ENCODE results near the gene FSD1L.

Gene FSD1L

DNA sequence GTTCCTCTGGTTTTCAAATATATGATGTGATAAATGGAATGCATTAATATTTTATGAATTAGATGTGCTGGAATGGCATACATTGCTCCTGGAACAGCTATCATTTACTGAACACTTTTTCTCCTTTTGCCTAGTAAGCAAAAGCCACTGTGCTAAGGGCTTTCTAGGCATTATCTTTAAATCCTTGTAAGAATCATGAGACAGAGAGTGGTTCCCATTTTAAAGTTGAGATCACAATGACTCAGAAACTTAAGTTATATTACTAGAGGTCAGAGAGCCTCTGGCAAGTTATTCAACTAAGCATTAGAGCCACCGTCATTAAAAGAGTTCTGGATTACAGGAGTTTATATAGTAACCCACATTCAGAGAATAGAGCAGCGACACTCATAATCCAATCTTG, 26.7 kb upstream of the FSD1L start:
- TF ChIP-seq, protein P1, sequence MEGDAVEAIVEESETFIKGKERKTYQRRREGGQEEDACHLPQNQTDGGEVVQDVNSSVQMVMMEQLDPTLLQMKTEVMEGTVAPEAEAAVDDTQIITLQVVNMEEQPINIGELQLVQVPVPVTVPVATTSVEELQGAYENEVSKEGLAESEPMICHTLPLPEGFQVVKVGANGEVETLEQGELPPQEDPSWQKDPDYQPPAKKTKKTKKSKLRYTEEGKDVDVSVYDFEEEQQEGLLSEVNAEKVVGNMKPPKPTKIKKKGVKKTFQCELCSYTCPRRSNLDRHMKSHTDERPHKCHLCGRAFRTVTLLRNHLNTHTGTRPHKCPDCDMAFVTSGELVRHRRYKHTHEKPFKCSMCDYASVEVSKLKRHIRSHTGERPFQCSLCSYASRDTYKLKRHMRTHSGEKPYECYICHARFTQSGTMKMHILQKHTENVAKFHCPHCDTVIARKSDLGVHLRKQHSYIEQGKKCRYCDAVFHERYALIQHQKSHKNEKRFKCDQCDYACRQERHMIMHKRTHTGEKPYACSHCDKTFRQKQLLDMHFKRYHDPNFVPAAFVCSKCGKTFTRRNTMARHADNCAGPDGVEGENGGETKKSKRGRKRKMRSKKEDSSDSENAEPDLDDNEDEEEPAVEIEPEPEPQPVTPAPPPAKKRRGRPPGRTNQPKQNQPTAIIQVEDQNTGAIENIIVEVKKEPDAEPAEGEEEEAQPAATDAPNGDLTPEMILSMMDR (conservative IDR thresholded peaks at IDR 0.05; ENCODE audit: control insufficient read depth, insufficient read depth, low read depth, low read length): no peak
- no peak for DNase-seq (ENCODE audit: low read depth)
- H3K4me3 ChIP-seq (ENCODE audit: control insufficient read depth, low read depth, low read length): no peak overlapping the region

DNA sequence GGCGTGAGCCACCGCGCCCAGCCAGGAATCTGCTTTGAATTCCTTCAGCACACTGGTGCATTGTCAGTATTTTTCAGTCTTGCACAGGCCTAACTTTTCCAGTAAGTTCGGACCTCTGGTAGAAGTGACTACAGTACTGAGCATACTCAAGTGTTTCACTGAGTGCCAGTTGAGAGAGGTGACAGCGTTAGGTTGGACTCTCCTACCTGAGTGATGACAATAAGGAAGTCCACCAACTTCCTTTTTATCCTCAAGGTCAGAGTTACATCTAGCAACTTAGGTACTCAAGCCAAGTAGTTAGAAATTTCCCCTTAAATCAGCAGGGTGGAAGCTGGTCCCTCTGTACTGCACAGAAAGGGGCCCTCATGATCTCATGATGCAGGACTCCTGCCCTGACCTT, 26.0 kb upstream of the FSD1L start:
- no peak overlapping the region for H3K4me3 ChIP-seq (ENCODE audit: control insufficient read depth, low read depth, low read length)
- TF ChIP-seq, protein P1 (conservative IDR thresholded peaks at IDR 0.05; ENCODE audit: control insufficient read depth, insufficient read depth, low read depth, low read length): no peak
- DNase-seq (ENCODE audit: low read depth): no peak

DNA sequence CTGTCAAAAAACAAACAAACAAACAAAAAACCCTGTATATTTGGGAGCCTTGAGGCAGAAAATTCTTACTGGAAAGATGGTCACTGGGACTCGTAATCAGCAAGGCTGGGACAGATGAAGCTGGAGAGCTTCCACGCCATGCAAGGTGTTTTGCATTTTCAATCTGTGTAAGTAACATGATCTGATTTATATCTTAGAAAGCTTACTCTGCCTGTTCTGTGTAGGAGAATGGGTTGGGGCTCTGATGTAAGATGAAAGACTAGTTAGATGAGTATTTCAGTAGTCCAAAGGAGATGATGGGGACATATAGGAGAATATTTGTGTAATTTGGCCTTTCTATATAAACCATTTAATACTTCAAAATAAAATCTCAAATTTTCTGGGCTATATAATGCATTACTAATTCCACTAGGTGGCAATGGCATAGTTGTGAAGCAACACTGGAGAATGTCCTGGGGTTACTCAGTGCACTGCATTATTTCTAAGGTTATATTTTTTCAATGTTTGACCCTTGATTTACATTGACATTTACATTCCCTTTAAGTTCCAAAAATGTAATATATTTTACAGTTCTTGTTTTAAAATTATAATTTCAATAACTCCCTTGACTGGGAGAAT, 21.9 kb upstream of the FSD1L start:
- TF ChIP-seq, protein P1 (conservative IDR thresholded peaks at IDR 0.05; ENCODE audit: control insufficient read depth, insufficient read depth, low read depth, low read length): peak; percentile 58
- peak; percentile 45 for DNase-seq (ENCODE audit: low read depth)

DNA sequence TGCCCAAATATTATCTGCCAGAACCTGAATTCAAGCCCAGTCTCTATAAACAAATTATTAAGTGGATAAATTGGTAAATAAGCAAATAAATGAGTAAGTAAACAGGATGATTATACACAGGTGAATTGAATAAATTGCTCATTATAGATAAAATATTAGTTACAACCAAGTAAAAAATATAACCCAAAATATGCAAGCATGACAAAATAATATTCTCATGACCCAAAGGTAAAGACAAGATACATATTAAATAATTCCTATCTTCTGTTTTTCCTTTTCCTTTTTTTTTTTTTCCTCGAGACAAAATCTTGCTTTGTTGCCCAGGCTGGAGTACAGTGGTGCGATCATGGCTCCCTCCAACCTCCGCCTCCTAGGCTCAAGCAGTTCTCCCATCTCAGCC, 21.2 kb upstream of the FSD1L start:
- TF ChIP-seq, protein P1 (conservative IDR thresholded peaks at IDR 0.05; ENCODE audit: control insufficient read depth, insufficient read depth, low read depth, low read length): no peak
- H3K4me3 ChIP-seq (ENCODE audit: control insufficient read depth, low read depth, low read length): no peak overlapping the region
- no peak for DNase-seq (ENCODE audit: low read depth)

More for the DNA sequence above, 21.9 kb upstream of the FSD1L start:
- H3K4me3 ChIP-seq (ENCODE audit: control insufficient read depth, low read depth, low read length): no peak overlapping the region

DNA sequence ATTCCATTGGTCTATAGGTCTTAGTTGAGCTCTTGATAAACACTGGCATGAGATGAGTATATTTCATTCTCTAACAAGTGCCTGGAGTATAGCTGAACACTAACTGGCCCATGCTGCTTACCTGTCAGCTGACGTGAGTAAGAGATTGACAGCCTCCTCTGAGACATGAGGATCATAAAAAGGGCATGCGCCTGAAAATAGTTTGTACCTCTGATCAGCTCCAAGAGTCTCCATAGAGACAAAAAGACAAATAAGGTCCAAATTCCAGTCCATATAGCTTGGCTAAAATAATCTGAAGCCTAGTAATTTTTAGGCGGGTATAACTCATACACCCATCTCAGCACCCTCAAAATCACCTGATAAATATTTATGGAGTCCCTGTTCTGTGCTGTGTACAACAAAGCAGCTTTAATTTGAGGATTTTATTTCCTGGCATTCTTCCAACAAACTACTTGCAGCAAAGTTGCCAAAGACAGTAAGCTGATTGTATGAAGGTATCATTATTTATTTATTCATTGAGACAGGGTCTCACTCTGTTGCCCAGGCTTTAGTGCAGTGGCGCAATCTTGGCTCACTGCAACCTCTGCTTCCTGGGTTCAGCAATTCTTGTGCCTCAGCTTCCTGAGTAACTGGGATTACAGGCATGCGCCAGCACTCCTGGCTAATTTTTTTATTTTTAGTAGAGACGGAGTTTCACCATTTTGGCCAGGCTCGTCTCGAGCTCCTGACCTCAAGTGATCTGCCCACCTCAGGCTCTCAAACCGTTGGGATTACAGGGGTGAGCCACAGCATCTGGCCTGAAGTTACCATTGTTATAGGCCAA, 16.2 kb upstream of the FSD1L start:
- no peak overlapping the region for H3K4me3 ChIP-seq (ENCODE audit: control insufficient read depth, low read depth, low read length)
- DNase-seq (ENCODE audit: low read depth): no peak
- TF ChIP-seq, protein P1 (conservative IDR thresholded peaks at IDR 0.05; ENCODE audit: control insufficient read depth, insufficient read depth, low read depth, low read length): no peak

DNA sequence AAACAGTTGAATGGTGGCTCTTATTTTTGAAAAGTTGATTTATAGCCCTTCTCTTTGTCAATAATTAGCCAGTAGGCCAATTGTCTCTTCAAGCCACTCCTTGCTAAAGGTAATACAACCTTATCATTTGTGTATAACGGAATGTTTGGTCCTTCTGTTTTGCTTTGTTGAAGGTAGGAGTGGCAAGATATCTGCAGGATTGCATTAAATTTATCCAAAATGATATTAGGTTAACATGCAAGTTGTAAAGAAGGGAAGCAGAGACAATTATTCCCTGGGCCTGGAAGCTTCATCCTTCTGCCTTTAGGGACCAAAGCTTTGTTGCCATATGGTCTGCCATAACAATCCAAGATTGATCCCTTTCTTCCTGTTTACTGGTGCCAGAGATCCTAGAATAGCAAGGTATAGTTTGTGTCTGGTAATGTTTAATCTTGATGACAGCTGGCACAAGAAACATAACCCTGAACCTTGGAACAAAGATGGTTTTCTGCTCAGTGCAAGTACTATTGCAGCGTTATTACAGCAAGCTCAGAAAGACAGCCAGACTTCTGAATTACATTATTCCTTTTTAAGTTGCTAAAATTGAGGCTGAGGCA, 15.5 kb upstream of the FSD1L start:
- DNase-seq (ENCODE audit: low read depth): no peak

More for the DNA sequence above, 15.5 kb upstream of the FSD1L start:
- H3K4me3 ChIP-seq (ENCODE audit: control insufficient read depth, low read depth, low read length): no peak overlapping the region
- TF ChIP-seq, protein P1 (conservative IDR thresholded peaks at IDR 0.05; ENCODE audit: control insufficient read depth, insufficient read depth, low read depth, low read length): no peak
